ENCODE measurements around the gene SMIM32. TPM values are rescaled to one million over a fixed set of nuclear protein-coding genes. Genes with fewer than 3 reads are reported as not detected.

Gene SMIM32
- total RNA-seq, 1 donor from 2014 or later: 0.30 TPM

DNA sequence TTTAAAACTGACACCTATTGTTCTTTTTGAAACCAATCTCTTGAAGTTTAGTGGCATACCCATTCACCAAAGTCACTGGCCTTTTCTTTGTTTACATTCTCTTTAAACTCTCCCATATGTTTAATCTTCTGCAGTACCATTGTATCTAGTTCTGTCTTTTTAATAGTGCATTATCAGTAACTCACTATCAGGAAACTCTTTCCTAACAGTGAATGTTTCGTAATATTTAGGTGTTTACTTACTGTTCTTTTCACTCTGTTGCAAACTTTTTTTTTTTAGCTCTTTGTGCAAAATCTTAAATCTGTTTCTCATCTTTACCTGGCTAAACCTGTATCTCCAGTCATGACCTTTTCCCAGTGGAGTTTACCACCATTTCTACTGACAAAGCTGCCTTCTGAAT is 43.1 kb downstream of the SMIM32 start:
- H3K36me3 ChIP-seq (ENCODE audit: insufficient read depth, low read length): peaks cover 21% of the 10 kb centered on the region
- peaks cover 6% of the 10 kb centered on the region for H3K36me3 Mint-ChIP-seq (ENCODE audit: low read depth, unreplicated experiment)
- peaks cover 3% of the 10 kb centered on the region for H3K4me1 Mint-ChIP-seq (ENCODE audit: low read depth, unreplicated experiment)
- no peak overlapping the region for H3K4me2 ChIP-seq (ENCODE audit: low read length)
- peaks cover 100% of the 10 kb centered on the region for H3K79me2 ChIP-seq (ENCODE audit: insufficient read depth, low read length)
- H3K27ac ChIP-seq (ENCODE audit: low read depth, low read length): no peak overlapping the region
- H3K9ac ChIP-seq (ENCODE audit: low read length): no peak overlapping the region
- H3K27me3 Mint-ChIP-seq (ENCODE audit: low read depth, unreplicated experiment): no peaks in the 10 kb centered on the region
- no peaks in the 10 kb centered on the region for H3K4me1 ChIP-seq (ENCODE audit: insufficient read depth, low read length)
- H3K27me3 ChIP-seq (ENCODE audit: insufficient read depth, low read length): no peaks in the 10 kb centered on the region
- H4K20me1 ChIP-seq (ENCODE audit: insufficient read depth, low read length): peaks cover 92% of the 10 kb centered on the region
- no peaks in the 10 kb centered on the region for H3K9me3 Mint-ChIP-seq (ENCODE audit: unreplicated experiment)
- no peaks in the 10 kb centered on the region for H3K9me3 ChIP-seq (ENCODE audit: insufficient read depth, low read depth, low read length)
- no peak overlapping the region for H2AFZ ChIP-seq (ENCODE audit: low read depth, low read length)
- FAIRE-seq (no peak), DNase-seq (ENCODE audit: low read depth) (no peak)
- H3K4me3 ChIP-seq (ENCODE audit: insufficient read depth, low read depth, low read length): no peak overlapping the region
- TF ChIP-seq, protein P1, sequence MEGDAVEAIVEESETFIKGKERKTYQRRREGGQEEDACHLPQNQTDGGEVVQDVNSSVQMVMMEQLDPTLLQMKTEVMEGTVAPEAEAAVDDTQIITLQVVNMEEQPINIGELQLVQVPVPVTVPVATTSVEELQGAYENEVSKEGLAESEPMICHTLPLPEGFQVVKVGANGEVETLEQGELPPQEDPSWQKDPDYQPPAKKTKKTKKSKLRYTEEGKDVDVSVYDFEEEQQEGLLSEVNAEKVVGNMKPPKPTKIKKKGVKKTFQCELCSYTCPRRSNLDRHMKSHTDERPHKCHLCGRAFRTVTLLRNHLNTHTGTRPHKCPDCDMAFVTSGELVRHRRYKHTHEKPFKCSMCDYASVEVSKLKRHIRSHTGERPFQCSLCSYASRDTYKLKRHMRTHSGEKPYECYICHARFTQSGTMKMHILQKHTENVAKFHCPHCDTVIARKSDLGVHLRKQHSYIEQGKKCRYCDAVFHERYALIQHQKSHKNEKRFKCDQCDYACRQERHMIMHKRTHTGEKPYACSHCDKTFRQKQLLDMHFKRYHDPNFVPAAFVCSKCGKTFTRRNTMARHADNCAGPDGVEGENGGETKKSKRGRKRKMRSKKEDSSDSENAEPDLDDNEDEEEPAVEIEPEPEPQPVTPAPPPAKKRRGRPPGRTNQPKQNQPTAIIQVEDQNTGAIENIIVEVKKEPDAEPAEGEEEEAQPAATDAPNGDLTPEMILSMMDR (IDR thresholded peaks at IDR 0.05; ENCODE audit: insufficient read depth, low read depth, low read length): no peak
- no peak for TF ChIP-seq EZH2 (IDR thresholded peaks at IDR 0.05; ENCODE audit: insufficient read depth, low read length)
- no peak overlapping the region for H3K4me3 Mint-ChIP-seq (ENCODE audit: unreplicated experiment)
- no peak overlapping the region for H3K27ac Mint-ChIP-seq (ENCODE audit: unreplicated experiment)

GRCh38 chr5:136147632-136148031 is 45.3 kb downstream of the SMIM32 start:
- TF ChIP-seq, protein P1 (IDR thresholded peaks at IDR 0.05; ENCODE audit: insufficient read depth, low read depth, low read length): no peak
- TF ChIP-seq EZH2 (IDR thresholded peaks at IDR 0.05; ENCODE audit: insufficient read depth, low read length): no peak
- Histone ChIP-seq H3K9ac (ENCODE audit: low read length) (no peak overlapping the region), H3K4me1 (ENCODE audit: insufficient read depth, low read length) (no peaks in the 10 kb centered on the region), H3K27me3 (ENCODE audit: insufficient read depth, low read length) (no peaks in the 10 kb centered on the region), H3K9me3 (ENCODE audit: insufficient read depth, low read depth, low read length) (no peaks in the 10 kb centered on the region), H3K27ac (ENCODE audit: low read depth, low read length) (no peak overlapping the region), H3K36me3 (ENCODE audit: insufficient read depth, low read length) (peaks cover 10% of the 10 kb centered on the region), H3K79me2 (ENCODE audit: insufficient read depth, low read length) (peaks cover 100% of the 10 kb centered on the region), H3K4me2 (ENCODE audit: low read length) (no peak overlapping the region), H2AFZ (ENCODE audit: low read depth, low read length) (no peak overlapping the region), H3K4me3 (ENCODE audit: insufficient read depth, low read depth, low read length) (no peak overlapping the region), H4K20me1 (ENCODE audit: insufficient read depth, low read length) (peaks cover 97% of the 10 kb centered on the region)
- no peak overlapping the region for H3K27ac Mint-ChIP-seq (ENCODE audit: unreplicated experiment)
- DNase-seq (ENCODE audit: low read depth): no peak
- no peak overlapping the region for H3K4me3 Mint-ChIP-seq (ENCODE audit: unreplicated experiment)
- no peak for FAIRE-seq
- H3K27me3 Mint-ChIP-seq (ENCODE audit: low read depth, unreplicated experiment): no peaks in the 10 kb centered on the region
- H3K36me3 Mint-ChIP-seq (ENCODE audit: low read depth, unreplicated experiment): no peaks in the 10 kb centered on the region
- peaks cover 3% of the 10 kb centered on the region for H3K4me1 Mint-ChIP-seq (ENCODE audit: low read depth, unreplicated experiment)
- no peaks in the 10 kb centered on the region for H3K9me3 Mint-ChIP-seq (ENCODE audit: unreplicated experiment)

DNA sequence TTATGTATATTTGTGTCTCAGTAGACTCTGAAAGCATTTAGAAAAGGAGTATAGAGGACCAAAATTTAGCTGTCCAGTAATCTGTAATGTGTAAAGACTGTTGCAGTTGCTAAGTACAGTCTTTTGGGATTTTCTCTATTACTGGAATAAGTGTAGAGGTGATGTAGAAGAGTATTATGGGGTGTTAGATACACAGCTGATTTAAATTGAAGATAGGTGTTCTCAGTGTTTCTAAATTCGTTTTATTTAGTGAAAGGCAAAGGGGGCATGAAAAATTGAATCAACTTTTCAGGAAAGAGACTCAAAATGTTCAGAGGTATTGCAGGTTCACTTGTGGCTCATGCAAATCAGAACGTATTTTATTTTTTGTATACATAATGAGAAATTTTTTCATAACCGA is 46.8 kb downstream of the SMIM32 start:
- no peak overlapping the region for H3K4me3 Mint-ChIP-seq (ENCODE audit: unreplicated experiment)
- DNase-seq (ENCODE audit: low read depth): no peak
- no peak overlapping the region for H2AFZ ChIP-seq (ENCODE audit: low read depth, low read length)
- no peak overlapping the region for H3K4me3 ChIP-seq (ENCODE audit: insufficient read depth, low read depth, low read length)
- H3K36me3 ChIP-seq (ENCODE audit: insufficient read depth, low read length): peaks cover 3% of the 10 kb centered on the region
- H3K27me3 Mint-ChIP-seq (ENCODE audit: low read depth, unreplicated experiment): no peaks in the 10 kb centered on the region
- H3K79me2 ChIP-seq (ENCODE audit: insufficient read depth, low read length): peaks cover 100% of the 10 kb centered on the region
- peaks cover 97% of the 10 kb centered on the region for H4K20me1 ChIP-seq (ENCODE audit: insufficient read depth, low read length)
- no peaks in the 10 kb centered on the region for H3K36me3 Mint-ChIP-seq (ENCODE audit: low read depth, unreplicated experiment)
- H3K27me3 ChIP-seq (ENCODE audit: insufficient read depth, low read length): no peaks in the 10 kb centered on the region
- H3K4me2 ChIP-seq (ENCODE audit: low read length): no peak overlapping the region
- TF ChIP-seq, protein P1 (IDR thresholded peaks at IDR 0.05; ENCODE audit: insufficient read depth, low read depth, low read length): no peak
- TF ChIP-seq EZH2 (IDR thresholded peaks at IDR 0.05; ENCODE audit: insufficient read depth, low read length): no peak
- no peak overlapping the region for H3K27ac Mint-ChIP-seq (ENCODE audit: unreplicated experiment)
- H3K27ac ChIP-seq (ENCODE audit: low read depth, low read length): no peak overlapping the region
- H3K4me1 Mint-ChIP-seq (ENCODE audit: low read depth, unreplicated experiment): peaks cover 3% of the 10 kb centered on the region
- no peaks in the 10 kb centered on the region for H3K9me3 ChIP-seq (ENCODE audit: insufficient read depth, low read depth, low read length)
- no peak overlapping the region for H3K9ac ChIP-seq (ENCODE audit: low read length)
- no peaks in the 10 kb centered on the region for H3K9me3 Mint-ChIP-seq (ENCODE audit: unreplicated experiment)
- no peaks in the 10 kb centered on the region for H3K4me1 ChIP-seq (ENCODE audit: insufficient read depth, low read length)
- FAIRE-seq: no peak
